Measurements from ENCODE around the gene KCNG2. TPM values are rescaled to one million over a fixed set of nuclear protein-coding genes. Genes with fewer than 3 reads are reported as not detected.

KCNG2 gene
- total RNA-seq, 4 donors from 2014 or later = 1.7 TPM; not detected in 3

DNA sequence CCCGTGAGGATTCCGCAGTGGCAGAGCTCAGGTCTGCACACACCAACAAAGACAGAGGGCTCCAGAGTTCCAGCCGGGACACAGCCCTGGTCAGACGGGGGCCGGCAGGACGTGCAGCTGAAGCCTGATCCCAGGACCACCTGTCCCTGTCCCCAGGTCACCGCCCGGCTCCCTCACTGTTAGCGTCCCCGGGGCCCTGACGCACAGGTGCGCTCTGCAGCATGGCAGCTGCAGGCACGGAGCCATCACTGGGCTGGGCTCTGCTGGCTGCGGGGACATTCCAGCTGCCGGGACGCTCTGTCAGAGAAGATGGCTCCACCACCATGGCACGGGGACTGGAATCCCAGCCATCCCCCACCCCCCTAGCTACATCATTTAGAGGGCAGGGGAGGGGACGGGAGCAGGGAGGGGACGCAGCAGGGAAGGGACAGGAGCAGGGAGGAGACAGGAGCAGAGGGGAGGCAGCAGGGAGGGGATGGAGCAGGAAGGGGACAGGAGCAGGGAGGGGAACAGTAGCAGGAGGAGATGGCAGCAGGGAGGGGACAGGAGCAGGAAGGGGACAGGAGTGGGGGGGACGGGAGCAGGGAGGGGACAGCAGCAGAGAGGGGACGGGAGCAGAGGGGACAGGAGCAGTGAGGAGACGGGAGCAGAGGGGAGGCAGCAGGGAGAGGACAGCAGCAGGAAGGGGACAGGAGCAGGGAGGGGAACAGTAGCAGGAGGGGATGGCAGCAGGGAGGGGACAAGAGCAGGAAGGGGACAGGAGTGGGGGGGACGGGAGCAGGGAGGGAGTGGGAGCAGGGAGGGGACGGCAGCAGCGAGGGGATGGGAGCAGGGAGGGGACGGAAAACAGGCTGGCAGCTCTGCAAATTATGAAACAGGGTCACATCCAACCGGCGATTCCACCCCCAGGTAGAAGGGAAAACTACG lies 113.9 kb downstream of the KCNG2 start:
- 88% methylated on average over 26 of the region's 29 CpGs for WGBS
- Histone ChIP-seq H3K27ac (replicated peaks in 1 of 4) (no peak overlapping the region), H3K27me3 (no peaks in the 10 kb centered on the region), H3K4me1 (no peaks in the 10 kb centered on the region), H3K36me3 (peaks cover 2 to 56% (median 47%) of the 10 kb centered on the region in 4 donors), H3K4me3 (no peak overlapping the region), H3K9me3 (no peaks in the 10 kb centered on the region)
- intact Hi-C loops (cut with DNase I) = no loop called here
- no peak for TF ChIP-seq CTCF (IDR thresholded peaks at IDR 0.05)
- no peak for TF ChIP-seq EP300 (IDR thresholded peaks at IDR 0.05)
- TF ChIP-seq POLR2AphosphoS5 (IDR thresholded peaks at IDR 0.05) = no peak
- no peak for TF ChIP-seq POLR2A (IDR thresholded peaks at IDR 0.05; ENCODE audit: low read depth)
- peak; percentile 77 for DNase-seq (ENCODE audit: extremely low spot score)

DNA sequence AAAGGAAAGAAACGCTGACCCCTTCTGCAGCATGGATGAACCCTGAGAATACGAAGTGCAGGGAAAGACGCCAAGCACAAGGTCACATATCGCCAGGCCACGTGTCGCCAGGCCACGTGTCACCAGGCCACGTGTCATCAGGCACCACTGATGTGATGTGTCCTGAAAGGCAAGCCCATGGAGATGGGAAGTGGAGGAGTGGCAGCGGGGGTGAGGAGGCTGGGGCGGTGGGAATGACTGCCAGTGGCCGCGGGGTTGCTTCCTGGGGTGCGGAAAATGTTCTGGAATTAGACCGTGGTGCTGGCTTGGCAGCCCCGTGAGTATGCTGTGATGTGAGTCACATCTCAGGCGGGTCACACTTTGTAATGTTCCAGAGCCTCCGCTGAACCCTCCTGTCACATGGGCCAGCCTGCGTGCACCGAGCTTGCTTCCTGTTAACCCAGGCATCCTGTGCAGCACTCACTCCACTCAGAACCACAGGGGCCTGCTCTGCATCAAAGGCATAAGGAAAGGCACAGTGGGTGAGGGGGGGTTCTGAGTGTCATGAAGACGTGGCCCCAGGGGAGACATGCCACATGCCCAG lies 114.8 kb downstream of the KCNG2 start:
- Histone ChIP-seq H3K27me3 (no peaks in the 10 kb centered on the region), H3K4me3 (no peak overlapping the region), H3K9me3 (no peaks in the 10 kb centered on the region), H3K4me1 (no peaks in the 10 kb centered on the region), H3K36me3 (peaks cover 7 to 63% (median 55%) of the 10 kb centered on the region in 4 donors), H3K27ac (replicated peaks in 1 of 4) (no peak overlapping the region)
- 80% methylated on average over 18 of the region's 20 CpGs for WGBS
- intact Hi-C loops (cut with DNase I) = no loop called here
- no peak for TF ChIP-seq POLR2AphosphoS5 (IDR thresholded peaks at IDR 0.05)
- DNase-seq (ENCODE audit: extremely low spot score) = peak; percentile 87

DNA sequence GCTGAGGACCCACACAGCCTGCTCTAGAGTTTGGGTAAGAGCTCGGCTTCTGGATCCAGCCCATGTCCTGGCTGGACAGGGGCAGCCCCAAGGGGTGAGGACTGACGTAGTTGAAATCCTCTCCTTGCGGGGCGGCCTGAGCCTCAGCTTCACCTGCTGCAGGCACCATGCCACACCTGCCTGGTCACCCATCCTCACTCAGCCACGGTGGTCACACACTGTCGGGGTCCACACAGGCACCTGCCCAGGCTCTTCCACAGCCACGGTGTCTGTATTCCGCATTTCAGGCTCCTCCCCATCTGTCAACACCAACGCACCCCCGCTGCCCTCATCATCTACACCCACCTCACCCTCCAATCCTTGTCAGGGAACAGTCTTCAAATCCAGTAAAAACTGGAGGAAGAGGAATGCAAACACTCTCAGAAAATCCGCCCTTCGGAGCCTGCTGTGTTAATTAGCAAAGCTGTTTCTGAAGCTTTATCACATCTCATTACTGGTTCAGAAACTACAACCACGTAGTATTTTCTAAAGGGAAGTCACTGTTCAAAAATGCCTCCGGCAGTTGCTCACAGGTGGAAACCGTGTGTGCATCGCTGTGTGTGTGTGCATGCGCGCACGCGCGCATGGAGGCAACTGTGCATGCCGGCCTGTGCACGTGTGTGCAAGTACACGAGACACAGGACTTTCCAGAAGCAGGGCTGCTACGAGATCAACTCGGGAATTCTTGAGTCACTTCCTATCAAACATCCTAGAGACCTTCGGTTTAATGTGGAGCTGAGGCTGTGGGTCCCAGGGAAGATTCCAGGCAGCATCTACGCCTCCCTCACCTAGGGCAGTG lies 115.5 kb downstream of the KCNG2 start:
- no peak overlapping the region for H3K27ac ChIP-seq (replicated peaks in 1 of 4)
- peaks cover 7 to 69% (median 61%) of the 10 kb centered on the region in 4 donors for H3K36me3 ChIP-seq
- no peak overlapping the region for H3K4me3 ChIP-seq
- DNase-seq (ENCODE audit: extremely low spot score) = peak; percentile 57
- H3K9me3 ChIP-seq = no peaks in the 10 kb centered on the region
- H3K4me1 ChIP-seq = no peaks in the 10 kb centered on the region
- TF ChIP-seq POLR2AphosphoS5 (IDR thresholded peaks at IDR 0.05) (no peak), POLR2A (IDR thresholded peaks at IDR 0.05; ENCODE audit: low read depth) (no peak), CTCF (IDR thresholded peaks at IDR 0.05) (no peak), EP300 (IDR thresholded peaks at IDR 0.05) (no peak)
- intact Hi-C loops (cut with DNase I) = no loop called here
- WGBS = 94% methylated on average over 22 of the region's 28 CpGs
- no peaks in the 10 kb centered on the region for H3K27me3 ChIP-seq

- intact Hi-C loops (cut with DNase I) = no loop called here
- Histone ChIP-seq H3K27ac (replicated peaks in 1 of 4) (no peak overlapping the region), H3K27me3 (no peaks in the 10 kb centered on the region), H3K4me3 (no peak overlapping the region), H3K9me3 (no peaks in the 10 kb centered on the region), H3K36me3 (peaks cover 17 to 79% (median 70%) of the 10 kb centered on the region in 4 donors), H3K4me1 (no peaks in the 10 kb centered on the region)
- DNase-seq (ENCODE audit: extremely low spot score) = peak; percentile 53
- 83% methylated on average over 12 of the region's 20 CpGs for WGBS
- TF ChIP-seq EP300 (IDR thresholded peaks at IDR 0.05) (no peak), CTCF (IDR thresholded peaks at IDR 0.05) (no peak), POLR2AphosphoS5 (IDR thresholded peaks at IDR 0.05) (no peak), POLR2A (IDR thresholded peaks at IDR 0.05; ENCODE audit: low read depth) (no peak)
Observed at GRCh38 chr18:79914614-79915160, 116.9 kb downstream of the KCNG2 start.
